Right lobe of liver (tissue), 4 donors: ENCODE measurements around the gene HSPH1.

Experiments used
- CTCF ChIP-seq, 4 donors: fragments of 200-600 bp in 3 of 4; fragments of 450-650 bp in 1 of 4; IDR thresholded peaks; one replicate each; pipeline versions ENCODE4 v1.5.1 to v1.8.0; 2016 to 2022; ENCODE audit warnings: antibody characterized with exemption in 4 of 4, mild to moderate bottlenecking in 2 of 4
- POLR2A ChIP-seq: fragments of 450-650 bp; IDR thresholded peaks from one replicate; pipeline ENCODE4 v1.6.1; 2017; ENCODE audit warnings: antibody characterized with exemption, mild to moderate bottlenecking
- donor health status: DM: no; HTN: no; CAD: no.
- donor health status: DM: no; HTN: no; CAD: no.
- donor health status: DM: no; HTN: yes; CAD: no.

GRCh38 chr13:31172001-31172400, 10.3 kb upstream of the HSPH1 start:
- TF ChIP-seq CTCF (IDR thresholded peaks at IDR 0.05) (no peak), POLR2A (no peak)
